ENCODE results near the gene LYRM9.

- TF ChIP-seq, protein P1, sequence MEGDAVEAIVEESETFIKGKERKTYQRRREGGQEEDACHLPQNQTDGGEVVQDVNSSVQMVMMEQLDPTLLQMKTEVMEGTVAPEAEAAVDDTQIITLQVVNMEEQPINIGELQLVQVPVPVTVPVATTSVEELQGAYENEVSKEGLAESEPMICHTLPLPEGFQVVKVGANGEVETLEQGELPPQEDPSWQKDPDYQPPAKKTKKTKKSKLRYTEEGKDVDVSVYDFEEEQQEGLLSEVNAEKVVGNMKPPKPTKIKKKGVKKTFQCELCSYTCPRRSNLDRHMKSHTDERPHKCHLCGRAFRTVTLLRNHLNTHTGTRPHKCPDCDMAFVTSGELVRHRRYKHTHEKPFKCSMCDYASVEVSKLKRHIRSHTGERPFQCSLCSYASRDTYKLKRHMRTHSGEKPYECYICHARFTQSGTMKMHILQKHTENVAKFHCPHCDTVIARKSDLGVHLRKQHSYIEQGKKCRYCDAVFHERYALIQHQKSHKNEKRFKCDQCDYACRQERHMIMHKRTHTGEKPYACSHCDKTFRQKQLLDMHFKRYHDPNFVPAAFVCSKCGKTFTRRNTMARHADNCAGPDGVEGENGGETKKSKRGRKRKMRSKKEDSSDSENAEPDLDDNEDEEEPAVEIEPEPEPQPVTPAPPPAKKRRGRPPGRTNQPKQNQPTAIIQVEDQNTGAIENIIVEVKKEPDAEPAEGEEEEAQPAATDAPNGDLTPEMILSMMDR (conservative IDR thresholded peaks at IDR 0.05; ENCODE audit: low read depth, low read length), result no peak
- TF ChIP-seq EZH2 (IDR thresholded peaks at IDR 0.05; ENCODE audit: borderline replicate concordance, low read depth, low read length, poor library complexity, severe bottlenecking), result no peak
Observed at GRCh38 chr17:27912964-27913363, 19.8 kb upstream of the LYRM9 start.

All from A673 (cell line).